GM21529 (cell line): ENCODE data around the gene CLDN5.

Experiments
- ATAC-seq: cut with Tn5 transposase; IDR thresholded peaks from one replicate; pipeline ENCODE4 v1.9.1; 2021; ENCODE audit not compliant: unreplicated experiment

CLDN5 gene

DNA sequence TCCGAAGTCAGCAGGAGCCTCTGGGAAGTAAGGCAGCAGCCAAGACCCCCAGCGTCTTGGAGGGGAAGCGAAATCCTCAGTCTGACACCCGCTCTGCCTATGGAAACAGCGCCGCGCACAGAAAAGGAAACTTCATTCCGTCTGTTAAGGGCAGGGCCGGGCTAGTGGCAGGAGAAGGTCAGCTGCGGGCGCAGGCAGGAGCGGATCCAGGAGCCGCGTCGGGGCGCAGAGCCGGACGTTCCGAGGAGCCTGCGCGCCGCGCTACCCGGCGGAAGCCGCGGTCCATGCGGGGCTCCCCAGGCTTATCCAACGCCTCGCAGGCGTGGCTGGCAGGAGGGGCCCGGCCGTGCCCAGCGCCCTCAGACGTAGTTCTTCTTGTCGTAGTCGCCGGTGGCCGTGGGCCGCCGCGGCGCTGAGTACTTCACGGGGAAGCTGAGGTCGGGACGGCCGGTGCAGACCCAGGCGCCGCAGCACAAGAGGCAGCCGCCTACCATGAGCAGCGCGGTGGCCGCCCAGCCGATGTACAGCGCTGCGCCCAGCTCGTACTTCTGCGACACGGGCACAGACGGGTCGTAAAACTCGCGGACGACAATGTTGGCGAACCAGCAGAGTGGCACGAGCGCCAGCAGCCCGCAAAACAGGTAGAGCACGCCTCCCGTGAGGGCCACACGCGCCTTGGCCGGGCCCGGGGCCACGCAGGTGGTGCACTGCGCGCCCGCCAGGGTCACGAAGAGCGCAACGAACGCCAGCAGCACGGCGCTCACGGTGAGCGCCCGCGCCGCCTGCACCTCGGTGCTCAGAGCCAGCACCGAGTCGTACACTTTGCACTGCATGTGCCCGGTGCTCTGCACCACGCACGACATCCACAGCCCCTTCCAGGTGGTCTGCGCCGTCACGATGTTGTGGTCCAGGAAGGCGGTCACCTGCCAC is 705 bp downstream of the CLDN5 start:
- ATAC-seq = no peak

DNA sequence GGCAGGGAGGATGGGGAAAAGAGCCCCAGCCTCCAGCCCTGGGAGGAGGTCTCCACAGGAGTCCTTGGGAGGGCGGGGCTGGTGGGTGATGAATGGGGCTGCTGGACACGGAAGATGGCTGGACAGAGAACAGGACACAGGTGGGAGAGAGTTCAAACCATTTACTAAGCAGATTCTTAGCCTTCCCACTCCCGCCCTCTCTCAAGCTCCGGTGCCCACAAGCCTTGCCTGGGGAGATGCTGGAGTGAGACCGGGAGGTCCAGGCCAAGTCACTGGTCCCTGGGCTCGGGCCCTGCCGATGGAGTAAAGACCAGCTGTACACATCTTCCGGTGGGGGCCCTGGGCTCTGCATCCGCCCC is 1.4 kb downstream of the CLDN5 start:
- no peak for ATAC-seq

- no peak for ATAC-seq
Measured at GRCh38 chr22:19522190-19522880, 1.9 kb downstream of the CLDN5 start.

GRCh38 chr22:19520566-19521305 is 3.5 kb downstream of the CLDN5 start:
- no peak for ATAC-seq

DNA sequence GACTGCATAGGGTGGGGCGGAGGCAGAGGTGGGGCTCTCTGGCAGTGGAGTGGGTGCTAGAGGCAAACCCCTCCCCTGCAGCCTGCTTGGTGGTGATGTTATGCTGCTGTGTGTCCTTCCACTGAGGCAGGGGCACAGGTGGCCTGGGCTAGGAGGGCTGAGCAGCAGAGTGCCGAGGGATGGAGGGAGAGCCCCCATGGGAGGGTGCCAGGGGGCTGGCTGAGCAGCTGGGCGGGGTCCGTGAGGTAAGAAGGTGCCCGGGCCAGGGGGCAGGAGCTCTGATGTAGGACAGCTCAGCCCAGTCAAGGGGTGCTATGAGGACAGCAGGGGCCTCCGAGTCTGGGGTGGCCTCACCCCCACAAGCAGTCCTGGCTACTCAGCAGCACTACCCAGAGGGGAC is 4.2 kb downstream of the CLDN5 start:
- no peak for ATAC-seq

DNA sequence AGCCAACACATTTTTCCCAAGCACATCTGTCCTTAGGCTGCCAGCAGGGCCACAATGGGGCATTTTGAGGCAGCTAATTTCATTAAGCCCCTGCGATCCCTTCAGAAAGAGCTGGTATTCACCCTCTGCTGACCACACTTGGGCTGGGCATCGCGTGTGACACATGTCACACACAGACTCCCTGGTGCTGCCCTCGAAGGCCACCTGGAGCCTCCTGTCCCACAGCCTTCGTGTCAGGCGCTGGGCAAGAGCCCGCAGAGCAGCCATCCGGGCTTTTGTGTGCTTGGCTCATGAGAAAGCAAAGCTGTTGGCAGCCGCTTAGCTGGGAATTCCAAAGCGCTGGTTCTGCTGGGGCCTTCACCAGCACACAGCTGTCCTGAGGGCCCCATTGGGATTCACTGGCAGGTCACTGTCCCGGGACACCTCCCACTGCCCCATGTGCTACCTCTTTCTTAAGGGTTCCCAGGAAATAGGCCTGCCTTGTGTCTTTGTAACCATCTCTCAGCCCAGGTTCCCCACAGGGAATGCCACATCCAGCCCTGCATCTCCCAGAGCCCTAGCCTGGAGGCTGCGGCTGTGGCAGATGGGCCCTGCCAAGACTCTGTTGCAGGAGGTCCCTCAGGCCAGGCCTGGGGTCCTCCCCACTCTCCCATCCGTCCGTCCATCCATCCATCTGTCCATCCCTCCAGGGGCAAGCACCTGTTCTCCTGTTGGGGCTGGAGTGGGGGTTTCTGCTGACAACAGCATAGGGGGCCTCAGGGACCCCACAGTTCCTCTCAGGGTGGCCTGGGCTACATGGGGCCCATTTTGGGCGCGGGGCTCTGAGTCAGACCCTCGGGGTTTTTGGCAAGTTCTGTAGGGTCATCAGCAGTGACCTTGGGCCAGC is 4.9 kb downstream of the CLDN5 start:
- ATAC-seq = no peak

GRCh38 chr22:19518635-19519034 is 5.6 kb downstream of the CLDN5 start:
- no peak for ATAC-seq

DNA sequence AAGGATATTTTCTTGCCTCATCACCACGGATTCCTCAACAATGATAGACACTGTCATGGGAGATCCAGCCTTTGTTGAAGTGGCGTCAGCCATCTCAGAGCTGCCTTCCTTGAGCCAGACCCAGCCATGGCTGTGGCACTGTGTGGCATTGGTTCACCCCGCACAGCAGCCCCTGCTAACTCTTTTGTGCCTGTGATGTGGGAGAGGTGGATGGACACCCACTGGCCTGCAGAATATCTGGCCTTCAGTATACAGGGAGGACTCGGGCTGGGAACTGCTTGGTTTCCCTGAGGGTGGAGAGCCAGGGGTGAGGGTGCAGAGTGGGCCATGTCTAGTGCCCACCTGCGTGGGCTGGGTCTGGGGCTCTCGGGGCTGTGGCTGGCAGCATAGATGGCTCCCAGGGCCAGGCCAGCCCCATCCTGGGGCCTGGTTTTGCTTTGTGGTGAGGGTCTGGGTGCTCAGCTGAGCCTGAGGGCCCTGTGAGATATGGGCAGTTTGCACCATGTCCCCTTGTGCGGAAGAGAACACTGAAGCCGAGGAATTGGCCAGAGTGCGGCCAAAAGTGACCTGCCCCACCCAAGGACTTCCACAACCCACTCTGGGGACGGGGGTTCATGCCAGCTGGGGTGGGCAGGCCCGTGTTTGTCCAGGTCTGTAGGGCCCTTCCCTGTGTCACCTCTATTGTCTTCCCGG is 6.1 kb downstream of the CLDN5 start:
- no peak for ATAC-seq

- no peak for ATAC-seq
Measured at GRCh38 chr22:19517171-19517500, 7.1 kb downstream of the CLDN5 start.

- ATAC-seq = no peak
Measured at GRCh38 chr22:19516378-19517170, 7.6 kb downstream of the CLDN5 start.

DNA sequence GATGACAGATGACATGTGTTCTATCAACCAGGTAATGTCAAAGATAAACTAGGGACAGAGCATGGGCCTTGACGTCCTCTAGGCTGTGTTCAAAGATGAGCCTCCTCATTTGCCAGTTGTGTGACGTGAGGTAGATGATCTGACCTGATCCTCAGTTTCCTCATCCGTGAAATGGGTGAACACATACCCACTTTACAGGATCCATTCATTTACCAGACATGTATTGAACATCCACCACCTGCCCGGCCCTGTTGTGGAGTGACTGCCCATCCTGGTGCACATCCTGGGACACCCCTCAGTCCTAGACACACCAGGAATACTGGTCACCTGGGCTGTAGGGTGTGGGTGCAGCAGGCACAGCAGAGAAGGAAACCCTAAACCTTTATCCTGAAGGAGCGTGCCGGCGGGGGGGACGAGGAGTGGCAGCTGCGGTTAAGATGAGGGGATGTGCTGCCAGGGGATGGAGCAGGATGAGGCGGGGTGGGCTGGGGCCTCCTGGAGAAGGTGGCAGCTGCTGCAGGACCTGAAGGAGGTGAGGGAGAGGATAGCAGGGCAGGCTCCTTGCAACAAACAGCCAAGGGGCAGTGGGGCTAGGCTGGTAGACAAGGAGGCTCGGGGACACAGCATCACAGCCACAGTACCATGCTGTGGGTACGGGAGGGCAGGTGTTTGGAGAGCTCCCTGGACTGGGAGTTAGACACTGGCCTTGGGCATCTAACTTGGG is 8.4 kb downstream of the CLDN5 start:
- ATAC-seq = no peak

GRCh38 chr22:19514831-19515565 is 9.2 kb downstream of the CLDN5 start:
- ATAC-seq = no peak

GRCh38 chr22:19513823-19514222 is 10.4 kb downstream of the CLDN5 start:
- ATAC-seq = no peak

- ATAC-seq = no peak
Measured at GRCh38 chr22:19510919-19511341, 13.3 kb downstream of the CLDN5 start.

GRCh38 chr22:19509923-19510322 is 14.3 kb downstream of the CLDN5 start:
- ATAC-seq = no peak

DNA sequence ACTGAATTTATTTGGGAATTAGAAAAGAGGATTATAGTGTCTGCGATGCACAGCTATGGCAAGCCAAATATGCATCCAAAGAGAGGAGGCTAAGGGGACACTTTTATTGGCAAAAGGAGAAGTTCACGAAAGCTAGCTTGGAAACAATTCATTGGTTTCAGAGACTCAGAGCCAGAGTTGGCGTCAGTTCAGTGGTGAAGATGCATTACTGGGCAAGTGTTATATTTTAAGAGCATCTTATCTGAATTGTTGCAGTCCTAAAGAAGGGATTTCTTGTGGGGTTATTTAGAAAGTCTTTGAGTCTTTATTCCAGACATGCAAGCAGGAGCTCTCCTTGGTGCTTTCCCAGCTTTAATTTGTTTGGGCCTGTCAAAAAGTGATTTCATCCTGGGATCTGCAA is 15.0 kb downstream of the CLDN5 start:
- ATAC-seq = no peak

DNA sequence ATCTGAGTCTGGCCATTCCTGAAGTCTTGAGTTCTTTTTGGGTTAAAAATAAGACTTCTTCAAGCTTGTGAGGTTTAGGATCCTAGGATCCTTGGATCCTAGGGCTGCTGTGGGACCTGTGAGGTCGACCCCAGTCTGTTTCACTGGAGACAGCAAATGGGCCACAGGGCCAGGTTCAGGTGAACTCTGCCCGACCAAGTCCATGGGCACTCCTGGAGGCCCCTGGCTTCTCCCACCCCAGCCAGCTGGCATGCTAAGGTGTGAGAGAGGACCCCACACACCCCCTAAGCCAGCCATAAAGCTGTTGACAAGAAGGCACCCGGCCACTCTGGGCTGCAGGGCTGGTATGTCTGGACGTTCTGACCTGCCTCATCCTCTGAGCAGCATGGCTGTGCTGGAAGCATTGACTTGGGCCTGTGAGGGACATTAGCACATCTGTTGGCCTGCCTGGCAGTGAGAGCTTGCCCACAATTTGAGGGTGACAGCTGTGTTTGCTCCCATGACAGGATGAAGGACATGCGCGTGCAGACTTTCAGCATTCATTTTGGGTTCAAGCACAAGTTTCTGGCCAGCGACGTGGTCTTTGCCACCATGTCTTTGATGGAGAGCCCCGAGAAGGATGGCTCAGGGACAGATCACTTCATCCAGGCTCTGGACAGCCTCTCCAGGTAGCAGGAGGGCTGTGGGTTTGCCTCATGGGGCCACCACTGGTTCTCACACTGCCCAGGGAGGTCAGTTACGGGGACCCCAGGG is 16.0 kb downstream of the CLDN5 start:
- no peak for ATAC-seq

- no peak for ATAC-seq
Measured at GRCh38 chr22:19507534-19507861, 16.7 kb downstream of the CLDN5 start.
